ENCODE measurements around the gene PARD3.

DNA sequence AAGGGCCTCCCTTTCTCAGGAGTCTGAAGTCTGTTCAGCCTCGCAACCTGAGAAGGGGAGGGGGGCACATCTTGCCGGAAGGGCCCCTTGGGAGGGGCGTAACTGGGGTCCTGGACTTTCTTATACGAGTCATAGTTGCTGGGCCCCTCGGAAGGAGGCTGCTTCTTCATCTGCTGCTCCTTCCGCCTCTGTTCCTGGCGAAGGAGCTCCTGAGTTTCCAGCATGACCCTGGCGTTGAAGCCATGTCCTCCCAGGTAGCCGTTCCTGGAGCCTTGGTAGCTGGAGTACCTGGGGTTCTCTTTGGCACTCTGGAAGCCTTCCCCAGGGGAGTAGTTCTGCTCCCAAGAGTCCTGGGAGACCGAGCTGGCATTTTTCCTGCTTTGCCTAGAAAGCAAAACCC lies 703.9 kb downstream of the PARD3 start:
- TF ChIP-seq, protein P1, sequence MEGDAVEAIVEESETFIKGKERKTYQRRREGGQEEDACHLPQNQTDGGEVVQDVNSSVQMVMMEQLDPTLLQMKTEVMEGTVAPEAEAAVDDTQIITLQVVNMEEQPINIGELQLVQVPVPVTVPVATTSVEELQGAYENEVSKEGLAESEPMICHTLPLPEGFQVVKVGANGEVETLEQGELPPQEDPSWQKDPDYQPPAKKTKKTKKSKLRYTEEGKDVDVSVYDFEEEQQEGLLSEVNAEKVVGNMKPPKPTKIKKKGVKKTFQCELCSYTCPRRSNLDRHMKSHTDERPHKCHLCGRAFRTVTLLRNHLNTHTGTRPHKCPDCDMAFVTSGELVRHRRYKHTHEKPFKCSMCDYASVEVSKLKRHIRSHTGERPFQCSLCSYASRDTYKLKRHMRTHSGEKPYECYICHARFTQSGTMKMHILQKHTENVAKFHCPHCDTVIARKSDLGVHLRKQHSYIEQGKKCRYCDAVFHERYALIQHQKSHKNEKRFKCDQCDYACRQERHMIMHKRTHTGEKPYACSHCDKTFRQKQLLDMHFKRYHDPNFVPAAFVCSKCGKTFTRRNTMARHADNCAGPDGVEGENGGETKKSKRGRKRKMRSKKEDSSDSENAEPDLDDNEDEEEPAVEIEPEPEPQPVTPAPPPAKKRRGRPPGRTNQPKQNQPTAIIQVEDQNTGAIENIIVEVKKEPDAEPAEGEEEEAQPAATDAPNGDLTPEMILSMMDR (IDR thresholded peaks at IDR 0.05; ENCODE audit: low read depth, low read length, poor library complexity, severe bottlenecking): no peak
- no peak for TF ChIP-seq EZH2phosphoT487 (IDR thresholded peaks at IDR 0.05; ENCODE audit: borderline replicate concordance, low read length)
